Measurements from ENCODE around the gene GRIK3. TPM values are rescaled to one million over a fixed set of nuclear protein-coding genes. Genes with fewer than 3 reads are reported as not detected.

The GRIK3 gene
- total RNA-seq, 4 donors from 2014 or later, result under 0.01 to 0.16 TPM; not detected in 2

DNA sequence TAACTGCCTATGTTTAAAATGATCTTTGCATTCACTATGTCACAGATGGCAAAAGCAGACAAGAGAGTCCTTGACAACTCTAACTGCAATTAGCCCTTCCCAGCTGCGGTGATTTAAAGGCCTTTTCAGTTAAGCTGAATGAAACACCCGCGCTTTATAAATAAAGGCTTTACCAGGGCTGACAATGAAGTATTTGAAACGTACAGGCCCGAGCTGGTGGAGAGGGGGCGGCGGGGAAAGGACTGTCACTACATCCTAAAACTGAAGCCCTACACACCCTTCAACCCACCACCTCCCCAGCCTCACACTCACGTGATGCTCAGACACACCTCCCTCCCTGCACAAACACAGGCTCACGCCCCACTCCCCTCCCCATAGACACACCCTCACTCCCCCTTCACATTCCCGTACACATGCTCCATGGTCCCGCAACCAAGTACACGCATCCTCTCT is 45.5 kb downstream of the GRIK3 start:
- TF ChIP-seq, protein P1, sequence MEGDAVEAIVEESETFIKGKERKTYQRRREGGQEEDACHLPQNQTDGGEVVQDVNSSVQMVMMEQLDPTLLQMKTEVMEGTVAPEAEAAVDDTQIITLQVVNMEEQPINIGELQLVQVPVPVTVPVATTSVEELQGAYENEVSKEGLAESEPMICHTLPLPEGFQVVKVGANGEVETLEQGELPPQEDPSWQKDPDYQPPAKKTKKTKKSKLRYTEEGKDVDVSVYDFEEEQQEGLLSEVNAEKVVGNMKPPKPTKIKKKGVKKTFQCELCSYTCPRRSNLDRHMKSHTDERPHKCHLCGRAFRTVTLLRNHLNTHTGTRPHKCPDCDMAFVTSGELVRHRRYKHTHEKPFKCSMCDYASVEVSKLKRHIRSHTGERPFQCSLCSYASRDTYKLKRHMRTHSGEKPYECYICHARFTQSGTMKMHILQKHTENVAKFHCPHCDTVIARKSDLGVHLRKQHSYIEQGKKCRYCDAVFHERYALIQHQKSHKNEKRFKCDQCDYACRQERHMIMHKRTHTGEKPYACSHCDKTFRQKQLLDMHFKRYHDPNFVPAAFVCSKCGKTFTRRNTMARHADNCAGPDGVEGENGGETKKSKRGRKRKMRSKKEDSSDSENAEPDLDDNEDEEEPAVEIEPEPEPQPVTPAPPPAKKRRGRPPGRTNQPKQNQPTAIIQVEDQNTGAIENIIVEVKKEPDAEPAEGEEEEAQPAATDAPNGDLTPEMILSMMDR (IDR thresholded peaks at IDR 0.05; ENCODE audit: low read depth), result no peak

DNA sequence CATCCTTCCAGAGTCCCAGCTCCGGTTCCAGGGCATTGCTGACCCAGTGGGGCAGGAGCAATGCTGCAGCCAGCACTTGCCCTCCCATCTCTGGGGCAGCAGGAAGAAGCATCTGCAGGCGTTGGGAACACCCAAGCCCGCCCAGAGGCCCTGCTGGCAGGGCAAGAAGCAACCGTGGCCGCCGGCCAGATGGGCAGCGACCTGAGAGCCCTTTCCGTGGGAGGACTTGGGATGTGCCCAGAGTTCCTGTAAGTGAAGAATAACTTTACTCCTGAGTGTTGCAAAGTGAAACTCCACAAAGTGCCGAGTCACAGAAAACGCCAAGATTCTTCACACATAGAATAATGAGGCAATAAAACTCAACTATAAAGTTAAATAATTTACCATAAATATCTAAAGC is 46.0 kb downstream of the GRIK3 start:
- TF ChIP-seq, protein P1 (IDR thresholded peaks at IDR 0.05; ENCODE audit: low read depth), result no peak

DNA sequence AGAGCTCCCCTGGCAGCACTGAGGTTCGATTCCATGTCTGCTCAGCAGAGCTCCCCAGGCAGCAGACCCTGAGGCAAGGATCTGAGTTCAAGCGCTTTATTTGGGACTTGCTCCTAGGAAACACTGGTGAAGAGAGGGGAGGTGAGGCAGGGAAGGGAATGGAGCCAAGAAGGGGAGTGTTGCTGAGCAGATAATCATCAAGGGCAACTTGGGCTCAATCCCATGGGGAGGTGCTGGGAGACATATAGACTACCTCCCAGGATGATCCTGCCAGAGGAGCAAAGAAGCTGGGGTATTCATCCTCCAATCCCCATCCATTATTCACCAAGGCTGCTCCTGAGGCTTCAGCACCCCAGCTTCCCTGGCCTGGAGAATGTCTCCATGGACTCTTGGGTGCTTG is 47.0 kb downstream of the GRIK3 start:
- TF ChIP-seq, protein P1 (IDR thresholded peaks at IDR 0.05; ENCODE audit: low read depth), result no peak

DNA sequence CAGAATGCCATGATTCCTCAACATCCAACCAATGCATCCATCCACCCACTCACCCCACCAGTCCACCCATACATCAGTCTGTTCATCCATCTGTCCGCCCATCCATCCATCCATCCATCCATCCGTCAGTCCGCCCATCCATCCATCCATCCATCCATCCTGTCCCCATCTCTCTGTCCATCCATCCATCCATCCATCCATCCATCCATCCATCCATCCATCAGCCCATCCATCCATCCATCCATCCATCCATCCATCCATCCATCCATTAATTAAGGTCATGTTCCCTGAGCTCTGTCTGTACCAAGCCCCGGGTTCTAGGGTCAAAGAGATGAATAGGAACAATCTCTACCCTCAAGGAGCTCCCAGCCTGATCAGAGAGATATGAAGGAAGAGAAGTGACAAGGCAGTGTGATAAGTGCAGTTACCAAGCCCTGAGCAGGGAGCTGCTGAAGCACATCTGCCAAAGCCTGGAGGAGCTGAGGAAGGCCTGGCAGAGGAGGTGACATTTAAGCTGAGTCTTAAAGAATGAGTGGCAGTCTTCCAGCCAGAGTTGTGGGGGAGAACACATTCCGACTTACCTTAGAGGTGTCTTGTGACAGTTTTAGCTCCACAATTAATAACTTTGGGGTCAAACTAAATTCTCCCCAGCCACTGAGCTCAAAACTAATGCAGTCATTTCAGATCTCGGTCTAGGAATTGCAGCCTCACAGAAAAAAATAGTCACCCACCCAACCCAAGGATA is 47.9 kb downstream of the GRIK3 start:
- TF ChIP-seq, protein P1 (IDR thresholded peaks at IDR 0.05; ENCODE audit: low read depth), result no peak

DNA sequence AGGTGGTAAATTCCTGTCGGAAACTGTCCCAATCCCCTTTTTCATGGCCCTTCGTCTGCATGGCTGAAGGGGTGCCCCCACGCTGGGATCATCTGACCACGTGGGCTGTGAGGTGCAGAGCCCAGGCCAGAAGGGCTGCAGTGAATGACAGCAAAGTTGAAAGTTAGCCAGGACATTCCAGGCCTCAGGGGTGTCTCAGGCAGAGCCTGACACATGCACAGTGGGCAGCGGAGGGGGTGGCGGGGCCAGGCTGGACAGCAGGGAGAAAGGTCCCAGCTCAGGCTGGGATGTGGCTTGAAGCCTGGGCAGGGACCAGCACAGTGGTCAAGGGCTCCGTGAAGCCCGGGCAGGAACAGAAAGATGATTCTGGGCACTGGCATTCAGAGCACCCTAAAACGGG is 49.6 kb downstream of the GRIK3 start:
- TF ChIP-seq, protein P1 (IDR thresholded peaks at IDR 0.05; ENCODE audit: low read depth), result no peak

DNA sequence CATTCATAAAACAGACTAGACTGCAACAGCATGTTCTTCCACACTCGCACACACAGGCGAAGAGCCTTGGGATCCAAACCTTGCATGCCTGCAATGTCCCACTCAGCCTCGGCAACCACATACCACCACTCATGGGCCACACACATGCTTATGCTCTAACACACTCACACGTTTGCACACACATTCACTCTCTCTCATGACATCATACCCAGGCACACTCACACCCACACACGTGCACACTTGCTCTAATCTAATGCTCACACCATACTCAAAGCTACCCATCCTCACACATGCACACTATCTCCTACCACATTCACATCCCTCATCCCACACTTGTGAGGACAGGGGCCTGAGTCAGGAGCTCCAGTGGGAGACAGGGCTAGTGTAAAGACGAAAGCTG is 50.3 kb downstream of the GRIK3 start:
- TF ChIP-seq, protein P1 (IDR thresholded peaks at IDR 0.05; ENCODE audit: low read depth), result no peak

DNA sequence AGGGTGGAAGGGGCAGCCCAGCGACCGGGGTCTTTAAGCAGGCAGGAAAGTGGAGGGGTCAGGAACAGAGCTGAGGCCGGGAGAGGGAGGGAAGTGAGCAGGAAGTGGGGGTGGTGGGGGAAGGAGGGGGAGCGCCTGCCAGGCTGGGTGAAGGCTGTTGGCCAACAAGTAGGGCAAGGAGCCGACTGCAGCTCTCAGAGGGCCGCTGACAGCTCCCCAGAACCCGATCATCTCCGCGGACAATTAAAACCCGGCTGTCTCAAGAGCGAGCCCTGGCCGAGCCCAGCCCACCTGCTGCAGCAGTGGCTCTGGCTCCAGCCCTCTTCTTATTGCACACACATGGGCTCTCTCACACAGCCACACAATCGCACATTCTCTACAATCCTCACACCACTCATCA is 51.6 kb downstream of the GRIK3 start:
- TF ChIP-seq, protein P1 (IDR thresholded peaks at IDR 0.05; ENCODE audit: low read depth), result no peak

All from subcutaneous adipose tissue (tissue), 4 donors.